ENCODE data around the gene TRAF4.
"Not testable (repeated sequence)": the region's sequence is repeated elsewhere in the genome, so short reads cannot be mapped to it uniquely, and the experiment has no call there.

The TRAF4 gene

GRCh38 chr17:28783161-28783560 lies 39.4 kb downstream of the TRAF4 start:
- DNase-seq (ENCODE audit: low read depth) = no peak

DNA sequence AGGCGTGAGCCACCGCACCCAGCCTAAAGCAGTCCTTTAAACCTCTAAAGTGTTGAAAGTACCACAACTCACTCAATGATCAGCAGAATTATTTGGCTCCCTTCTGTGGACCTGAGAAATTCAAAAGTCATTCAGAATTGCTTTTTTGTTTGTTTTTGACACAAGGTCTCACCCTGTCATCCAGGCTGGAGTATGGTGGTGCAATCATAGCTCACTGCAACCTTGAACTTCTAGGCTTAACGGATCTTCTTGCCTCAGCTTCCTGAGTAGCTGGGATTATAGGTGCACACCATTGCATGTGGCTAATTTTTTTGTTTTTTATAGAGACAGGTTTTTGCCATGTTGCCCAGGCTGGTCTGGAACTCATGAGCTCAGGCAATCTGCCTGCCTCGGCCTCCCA lies 44.3 kb downstream of the TRAF4 start:
- DNase-seq (ENCODE audit: low read depth) = no peak

- no peak for DNase-seq (ENCODE audit: low read depth)
These were observed 49.3 kb downstream of the TRAF4 start for GRCh38 chr17:28792877-28793661.

DNA sequence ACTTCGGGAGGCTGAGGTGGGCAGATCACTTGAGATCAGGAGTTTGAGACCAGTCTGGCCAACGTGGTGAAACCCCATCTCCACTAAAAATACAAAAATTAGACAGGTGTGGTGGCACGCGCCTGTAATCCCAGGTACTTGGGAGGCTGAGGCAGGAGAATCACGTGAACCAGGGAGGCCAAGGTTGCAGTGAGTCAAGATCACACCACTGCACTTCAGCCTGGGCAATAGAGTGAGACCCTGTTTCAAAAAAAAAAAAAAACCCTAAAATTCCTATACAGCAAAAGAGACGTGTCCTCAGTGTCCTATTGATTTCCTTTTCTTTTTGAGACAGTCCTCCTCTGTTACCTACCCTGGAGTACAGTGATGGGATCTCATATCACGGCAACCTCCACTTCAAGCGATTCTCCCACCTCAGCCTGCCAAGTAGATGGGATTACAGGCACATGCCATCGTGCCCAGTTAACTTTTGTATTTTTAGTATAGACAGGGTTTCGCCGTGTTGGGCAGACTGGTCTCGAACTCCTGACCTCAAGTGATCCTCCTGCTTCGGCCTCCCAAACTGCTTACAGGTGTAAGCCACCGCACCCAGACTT lies 51.1 kb downstream of the TRAF4 start:
- not testable (repeated sequence) for DNase-seq (ENCODE audit: low read depth)

- no peak for DNase-seq (ENCODE audit: low read depth)
These were observed 52.3 kb downstream of the TRAF4 start for GRCh38 chr17:28796062-28796461.
